Measurements from ENCODE around the gene LRRK1. TPM values are rescaled to one million over a fixed set of nuclear protein-coding genes. Genes with fewer than 3 reads are reported as not detected.
"Not testable (repeated sequence)": the region's sequence is repeated elsewhere in the genome, so short reads cannot be mapped to it uniquely, and the experiment has no call there.

LRRK1 gene
- polyA plus RNA-seq, 2 of the 4 experiments (the other 2 are of a cell fraction), result 12.2 to 17.7 TPM

DNA sequence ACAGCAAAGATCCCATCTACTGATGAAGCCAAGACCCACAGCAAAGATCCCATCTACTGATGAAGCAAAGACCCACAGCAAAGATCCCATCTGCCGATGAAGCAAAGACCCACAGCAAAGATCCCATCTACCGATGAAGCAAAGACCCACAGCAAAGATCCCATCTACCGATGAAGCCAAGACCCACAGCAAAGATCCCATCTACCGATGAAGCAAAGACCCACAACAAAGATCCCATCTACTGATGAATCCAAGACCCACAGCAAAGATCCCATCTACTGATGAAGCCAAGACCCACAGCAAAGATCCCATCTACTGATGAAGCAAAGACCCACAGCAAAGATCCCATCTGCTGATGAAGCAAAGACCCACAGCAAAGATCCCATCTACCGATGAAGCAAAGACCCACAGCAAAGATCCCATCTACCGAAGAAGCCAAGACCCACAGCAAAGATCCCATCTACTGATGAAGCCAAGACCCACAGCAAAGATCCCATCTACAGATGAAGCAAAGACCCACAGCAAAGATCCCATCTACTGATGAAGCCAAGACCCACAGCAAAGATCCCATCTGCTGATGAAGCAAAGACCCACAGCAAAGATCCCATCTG is 176.7 kb downstream of the LRRK1 start:
- H3K4me3 ChIP-seq; H3K9me3 ChIP-seq; DNase-seq (ENCODE audit: low read depth in 1 of 2, low spot score in 1 of 2); H3K27ac ChIP-seq; ATAC-seq; H3K4me1 ChIP-seq; H3K4me2 ChIP-seq; FAIRE-seq; POLR2A ChIA-PET: not testable (repeated sequence)
- 75% methylated on average over 6 of the region's 6 CpGs for WGBS (ENCODE audit: missing lambda C conversion rate)
- CTCF ChIA-PET, result interaction anchor here (15.7 kb wide), 1 partner anchor 159 kb away, joined by 275 read pairs; the partner anchor contains the start of gene CHSY1

GRCh38 chr15:101097111-101097510 is 178.0 kb downstream of the LRRK1 start:
- Histone ChIP-seq H3K9me3 (0 out of 3 replicates have a peak, but pooled peaks cover 7% of the 10 kb centered on the region), H3K27ac (no peak overlapping the region), H3K4me3 (no peak overlapping the region), H3K4me1 (no peaks in the 10 kb centered on the region), H3K4me2 (no peak overlapping the region)
- DNase-seq (ENCODE audit: low read depth in 1 of 2, low spot score in 1 of 2), result no peak
- ChIA-PET CTCF (interaction anchor here (0.7 to 1.2 kb wide), 2 partner anchors 10 to 142 kb away, joined by 3 to 5 read pairs; no protein-coding TSS in a partner anchor), POLR2A (no interaction called here)
- TF ChIP-seq, protein P1, sequence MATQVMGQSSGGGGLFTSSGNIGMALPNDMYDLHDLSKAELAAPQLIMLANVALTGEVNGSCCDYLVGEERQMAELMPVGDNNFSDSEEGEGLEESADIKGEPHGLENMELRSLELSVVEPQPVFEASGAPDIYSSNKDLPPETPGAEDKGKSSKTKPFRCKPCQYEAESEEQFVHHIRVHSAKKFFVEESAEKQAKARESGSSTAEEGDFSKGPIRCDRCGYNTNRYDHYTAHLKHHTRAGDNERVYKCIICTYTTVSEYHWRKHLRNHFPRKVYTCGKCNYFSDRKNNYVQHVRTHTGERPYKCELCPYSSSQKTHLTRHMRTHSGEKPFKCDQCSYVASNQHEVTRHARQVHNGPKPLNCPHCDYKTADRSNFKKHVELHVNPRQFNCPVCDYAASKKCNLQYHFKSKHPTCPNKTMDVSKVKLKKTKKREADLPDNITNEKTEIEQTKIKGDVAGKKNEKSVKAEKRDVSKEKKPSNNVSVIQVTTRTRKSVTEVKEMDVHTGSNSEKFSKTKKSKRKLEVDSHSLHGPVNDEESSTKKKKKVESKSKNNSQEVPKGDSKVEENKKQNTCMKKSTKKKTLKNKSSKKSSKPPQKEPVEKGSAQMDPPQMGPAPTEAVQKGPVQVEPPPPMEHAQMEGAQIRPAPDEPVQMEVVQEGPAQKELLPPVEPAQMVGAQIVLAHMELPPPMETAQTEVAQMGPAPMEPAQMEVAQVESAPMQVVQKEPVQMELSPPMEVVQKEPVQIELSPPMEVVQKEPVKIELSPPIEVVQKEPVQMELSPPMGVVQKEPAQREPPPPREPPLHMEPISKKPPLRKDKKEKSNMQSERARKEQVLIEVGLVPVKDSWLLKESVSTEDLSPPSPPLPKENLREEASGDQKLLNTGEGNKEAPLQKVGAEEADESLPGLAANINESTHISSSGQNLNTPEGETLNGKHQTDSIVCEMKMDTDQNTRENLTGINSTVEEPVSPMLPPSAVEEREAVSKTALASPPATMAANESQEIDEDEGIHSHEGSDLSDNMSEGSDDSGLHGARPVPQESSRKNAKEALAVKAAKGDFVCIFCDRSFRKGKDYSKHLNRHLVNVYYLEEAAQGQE (IDR thresholded peaks at IDR 0.05), result no peak
- TF ChIP-seq GATA3 (IDR thresholded peaks at IDR 0.05; ENCODE audit: borderline replicate concordance) (no peak), FOXS1 (CRISPR knock-in tag; IDR thresholded peaks at IDR 0.05) (no peak), EHMT2 (IDR thresholded peaks at IDR 0.05; ENCODE audit: low read depth) (no peak), JUN (IDR thresholded peaks at IDR 0.05) (no peak), ZSCAN20 (CRISPR knock-in tag; IDR thresholded peaks at IDR 0.05) (no peak), ZNF302 (CRISPR knock-in tag; IDR thresholded peaks at IDR 0.05) (no peak), CBX2 (IDR thresholded peaks at IDR 0.05; ENCODE audit: borderline replicate concordance, low read depth) (no peak), HOXB13 (CRISPR knock-in tag; IDR thresholded peaks at IDR 0.05; ENCODE audit: low read depth) (no peak), PBX3 (IDR thresholded peaks at IDR 0.05) (no peak), ATOH8 (CRISPR knock-in tag; IDR thresholded peaks at IDR 0.05; ENCODE audit: low read depth) (no peak), HEYL (CRISPR knock-in tag; IDR thresholded peaks at IDR 0.05) (no peak), RAD21 (conservative IDR thresholded peaks at IDR 0.05 in 1 of 2, IDR thresholded peaks at IDR 0.05 in 1 of 2) (no peak), POLR2AphosphoS2 (conservative IDR thresholded peaks at IDR 0.05; ENCODE audit: low read length) (no peak), TP53 (CRISPR knock-in tag; IDR thresholded peaks at IDR 0.05) (no peak), FOSB (CRISPR knock-in tag; IDR thresholded peaks at IDR 0.05) (no peak), HOXA7 (CRISPR knock-in tag; IDR thresholded peaks at IDR 0.05) (no peak)
- TF ChIP-seq, protein P2, sequence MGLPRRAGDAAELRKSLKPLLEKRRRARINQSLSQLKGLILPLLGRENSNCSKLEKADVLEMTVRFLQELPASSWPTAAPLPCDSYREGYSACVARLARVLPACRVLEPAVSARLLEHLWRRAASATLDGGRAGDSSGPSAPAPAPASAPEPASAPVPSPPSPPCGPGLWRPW (IDR thresholded peaks at IDR 0.05), result no peak
- no peak for FAIRE-seq
- WGBS (ENCODE audit: missing lambda C conversion rate), result 72% methylated on average over 14 of the region's 14 CpGs
- no peak for ATAC-seq

All from A549 (cell line).